ENCODE results near the gene SPDYE3. TPM values are rescaled to one million over a fixed set of nuclear protein-coding genes. Genes with fewer than 3 reads are reported as not detected.
"Not testable (repeated sequence)": the region's sequence is repeated elsewhere in the genome, so short reads cannot be mapped to it uniquely, and the experiment has no call there.

Gene SPDYE3
- polyA plus RNA-seq, 1 donor from 2014 or later, result not detected

GRCh38 chr7:100349757-100350156 is 42.3 kb downstream of the SPDYE3 start:
- Histone ChIP-seq H3K36me3 (ENCODE audit: insufficient read depth, low read length) (no peaks in the 10 kb centered on the region), H3F3A (ENCODE audit: insufficient read depth, low read length, poor library complexity, severe bottlenecking) (no peaks in the 10 kb centered on the region), H3K4me3 (ENCODE audit: low read length) (no peak overlapping the region), H3K27ac (ENCODE audit: low read length) (no peak overlapping the region), H3K9me2 (ENCODE audit: insufficient read depth, low read length) (no peaks in the 10 kb centered on the region), H3K9me3 (ENCODE audit: low read length) (no peaks in the 10 kb centered on the region), H3K79me2 (replicated peaks; ENCODE audit: insufficient read depth, low read length) (no peaks in the 10 kb centered on the region), H3K27me3 (ENCODE audit: insufficient read depth, low read depth, low read length) (no peaks in the 10 kb centered on the region), H3K9ac (ENCODE audit: low read length) (no peak overlapping the region), H4K20me1 (ENCODE audit: insufficient read depth) (no peaks in the 10 kb centered on the region), H3K4me2 (ENCODE audit: low read length) (no peak overlapping the region), H2AFZ (ENCODE audit: low read depth, low read length) (no peak overlapping the region)
- TF ChIP-seq, protein P1, sequence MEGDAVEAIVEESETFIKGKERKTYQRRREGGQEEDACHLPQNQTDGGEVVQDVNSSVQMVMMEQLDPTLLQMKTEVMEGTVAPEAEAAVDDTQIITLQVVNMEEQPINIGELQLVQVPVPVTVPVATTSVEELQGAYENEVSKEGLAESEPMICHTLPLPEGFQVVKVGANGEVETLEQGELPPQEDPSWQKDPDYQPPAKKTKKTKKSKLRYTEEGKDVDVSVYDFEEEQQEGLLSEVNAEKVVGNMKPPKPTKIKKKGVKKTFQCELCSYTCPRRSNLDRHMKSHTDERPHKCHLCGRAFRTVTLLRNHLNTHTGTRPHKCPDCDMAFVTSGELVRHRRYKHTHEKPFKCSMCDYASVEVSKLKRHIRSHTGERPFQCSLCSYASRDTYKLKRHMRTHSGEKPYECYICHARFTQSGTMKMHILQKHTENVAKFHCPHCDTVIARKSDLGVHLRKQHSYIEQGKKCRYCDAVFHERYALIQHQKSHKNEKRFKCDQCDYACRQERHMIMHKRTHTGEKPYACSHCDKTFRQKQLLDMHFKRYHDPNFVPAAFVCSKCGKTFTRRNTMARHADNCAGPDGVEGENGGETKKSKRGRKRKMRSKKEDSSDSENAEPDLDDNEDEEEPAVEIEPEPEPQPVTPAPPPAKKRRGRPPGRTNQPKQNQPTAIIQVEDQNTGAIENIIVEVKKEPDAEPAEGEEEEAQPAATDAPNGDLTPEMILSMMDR (IDR thresholded peaks at IDR 0.05; ENCODE audit: poor library complexity, severe bottlenecking), result no peak
- TF ChIP-seq EZH2 (IDR thresholded peaks at IDR 0.05; ENCODE audit: borderline replicate concordance, insufficient read depth, low read length, poor library complexity, severe bottlenecking), result no peak
- TF ChIP-seq RAD21 (conservative IDR thresholded peaks at IDR 0.05), result no peak
- TF ChIP-seq EP300 (conservative IDR thresholded peaks at IDR 0.05; ENCODE audit: poor library complexity, severe bottlenecking), result no peak
- TF ChIP-seq MXI1 (conservative IDR thresholded peaks at IDR 0.05; ENCODE audit: poor library complexity, severe bottlenecking), result no peak
- no peak for TF ChIP-seq TAF1 (IDR thresholded peaks at IDR 0.05; ENCODE audit: low read depth)
- no peak for TF ChIP-seq REST (IDR thresholded peaks at IDR 0.05; ENCODE audit: borderline replicate concordance)
- no peak for TF ChIP-seq POLR2AphosphoS5 (IDR thresholded peaks at IDR 0.05)
- no peak for TF ChIP-seq SMC3 (conservative IDR thresholded peaks at IDR 0.05; ENCODE audit: poor library complexity)

GRCh38 chr7:100351657-100352058 is 44.2 kb downstream of the SPDYE3 start:
- H2AFZ ChIP-seq (ENCODE audit: low read depth, low read length), result no peak overlapping the region
- no peak overlapping the region for H3K27ac ChIP-seq (ENCODE audit: low read length)
- no peak overlapping the region for H3K4me3 ChIP-seq (ENCODE audit: low read length)
- TF ChIP-seq REST (IDR thresholded peaks at IDR 0.05; ENCODE audit: borderline replicate concordance) (no peak), RAD21 (conservative IDR thresholded peaks at IDR 0.05) (no peak), TAF1 (IDR thresholded peaks at IDR 0.05; ENCODE audit: low read depth) (no peak), EZH2 (IDR thresholded peaks at IDR 0.05; ENCODE audit: borderline replicate concordance, insufficient read depth, low read length, poor library complexity, severe bottlenecking) (no peak), EP300 (conservative IDR thresholded peaks at IDR 0.05; ENCODE audit: poor library complexity, severe bottlenecking) (no peak), SMC3 (conservative IDR thresholded peaks at IDR 0.05; ENCODE audit: poor library complexity) (no peak), MXI1 (conservative IDR thresholded peaks at IDR 0.05; ENCODE audit: poor library complexity, severe bottlenecking) (no peak), POLR2AphosphoS5 (IDR thresholded peaks at IDR 0.05) (no peak)
- TF ChIP-seq, protein P1 (IDR thresholded peaks at IDR 0.05; ENCODE audit: poor library complexity, severe bottlenecking), result no peak
- H3K9ac ChIP-seq (ENCODE audit: low read length), result no peak overlapping the region
- no peaks in the 10 kb centered on the region for H3F3A ChIP-seq (ENCODE audit: insufficient read depth, low read length, poor library complexity, severe bottlenecking)
- no peaks in the 10 kb centered on the region for H3K9me2 ChIP-seq (ENCODE audit: insufficient read depth, low read length)
- H3K36me3 ChIP-seq (ENCODE audit: insufficient read depth, low read length), result no peaks in the 10 kb centered on the region
- H3K9me3 ChIP-seq (ENCODE audit: low read length), result no peaks in the 10 kb centered on the region
- no peaks in the 10 kb centered on the region for H3K79me2 ChIP-seq (replicated peaks; ENCODE audit: insufficient read depth, low read length)
- no peaks in the 10 kb centered on the region for H3K27me3 ChIP-seq (ENCODE audit: insufficient read depth, low read depth, low read length)
- no peaks in the 10 kb centered on the region for H4K20me1 ChIP-seq (ENCODE audit: insufficient read depth)
- no peak overlapping the region for H3K4me2 ChIP-seq (ENCODE audit: low read length)

- not testable (repeated sequence) for H3K9me2 ChIP-seq (ENCODE audit: insufficient read depth, low read length); H3F3A ChIP-seq (ENCODE audit: insufficient read depth, low read length, poor library complexity, severe bottlenecking); H3K9ac ChIP-seq (ENCODE audit: low read length); H3K79me2 ChIP-seq (replicated peaks; ENCODE audit: insufficient read depth, low read length); H3K4me3 ChIP-seq (ENCODE audit: low read length); H3K4me2 ChIP-seq (ENCODE audit: low read length); H4K20me1 ChIP-seq (ENCODE audit: insufficient read depth); H2AFZ ChIP-seq (ENCODE audit: low read depth, low read length); H3K27me3 ChIP-seq (ENCODE audit: insufficient read depth, low read depth, low read length); H3K9me3 ChIP-seq (ENCODE audit: low read length); H3K27ac ChIP-seq (ENCODE audit: low read length); H3K36me3 ChIP-seq (ENCODE audit: insufficient read depth, low read length)
These were observed 44.8 kb downstream of the SPDYE3 start for GRCh38 chr7:100352230-100352781.
